GM12892 (cell line): ENCODE measurements around the gene DONSON.

Source experiments
- DNase-seq: peaks from one replicate; pipeline ENCODE4 v3.0.0; 2011; ENCODE audit not compliant: insufficient read length
- FAIRE-seq: peaks from 2 replicates; lab custom pipeline; 2011; peaks lifted over from hg19 to GRCh38; lab: Jason Lieb, UNC
- POLR2A ChIP-seq: IDR thresholded peaks from 2 replicates; pipeline ENCODE4 v1.6.1; 2011; ENCODE audit warnings: low read depth, low read length, control low read depth
- POLR2AphosphoS5 ChIP-seq: IDR thresholded peaks from 2 replicates; pipeline ENCODE4 v1.6.1; 2011; ENCODE audit warnings: low read depth, low read length, control low read depth
- TAF1 ChIP-seq: IDR thresholded peaks from 2 replicates; pipeline ENCODE4 v1.6.1; 2011; ENCODE audit warnings: low read depth, mild to moderate bottlenecking, control low read depth, low read length, borderline replicate concordance

The DONSON gene

DNA sequence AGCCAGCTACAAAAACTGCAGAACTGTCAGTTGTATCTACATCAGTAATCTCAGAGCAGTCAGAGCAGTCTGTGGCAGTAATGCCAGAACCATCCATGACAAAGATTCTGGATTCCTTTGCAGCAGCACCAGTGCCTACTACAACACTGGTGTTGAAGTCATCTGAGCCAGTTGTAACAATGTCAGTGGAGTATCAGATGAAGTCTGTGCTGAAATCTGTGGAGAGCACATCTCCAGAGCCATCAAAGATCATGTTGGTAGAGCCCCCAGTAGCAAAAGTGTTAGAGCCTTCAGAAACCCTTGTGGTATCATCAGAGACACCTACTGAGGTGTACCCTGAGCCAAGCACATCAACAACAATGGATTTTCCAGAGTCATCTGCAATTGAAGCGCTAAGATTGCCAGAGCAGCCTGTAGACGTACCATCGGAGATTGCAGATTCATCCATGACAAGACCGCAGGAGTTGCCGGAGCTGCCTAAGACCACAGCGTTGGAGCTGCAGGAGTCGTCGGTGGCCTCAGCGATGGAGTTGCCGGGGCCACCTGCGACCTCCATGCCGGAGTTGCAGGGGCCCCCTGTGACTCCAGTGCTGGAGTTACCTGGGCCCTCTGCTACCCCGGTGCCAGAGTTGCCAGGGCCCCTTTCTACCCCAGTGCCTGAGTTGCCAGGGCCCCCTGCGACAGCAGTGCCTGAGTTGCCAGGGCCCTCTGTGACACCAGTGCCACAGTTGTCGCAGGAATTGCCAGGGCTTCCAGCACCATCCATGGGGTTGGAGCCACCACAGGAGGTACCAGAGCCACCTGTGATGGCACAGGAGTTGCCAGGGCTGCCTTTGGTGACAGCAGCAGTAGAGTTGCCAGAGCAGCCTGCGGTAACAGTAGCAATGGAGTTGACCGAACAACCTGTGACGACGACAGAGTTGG is 38.4 kb downstream of the DONSON start:
- no peak for FAIRE-seq
- TF ChIP-seq POLR2AphosphoS5, result no peak
- no peak for TF ChIP-seq TAF1
- no peak for TF ChIP-seq POLR2A
- DNase-seq, result no peak

DNA sequence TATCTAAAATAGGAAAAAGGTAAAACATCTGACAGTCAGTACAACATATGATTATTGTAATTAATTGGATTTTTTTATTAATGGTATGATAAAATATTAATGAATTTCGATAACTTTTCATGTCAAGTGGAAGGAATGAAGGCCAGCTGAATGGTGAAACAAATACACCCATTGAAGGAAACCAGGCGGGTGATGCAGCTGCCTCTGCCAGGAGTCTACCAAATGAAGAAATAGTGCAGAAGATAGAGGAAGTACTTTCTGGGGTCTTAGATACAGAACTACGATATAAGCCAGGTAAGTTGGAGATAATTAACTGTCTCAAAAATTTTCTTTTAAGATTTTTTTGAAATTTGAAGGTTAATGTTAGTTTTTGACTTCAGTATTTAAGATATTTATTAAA is 42.4 kb downstream of the DONSON start:
- TF ChIP-seq TAF1 (no peak), POLR2AphosphoS5 (no peak), POLR2A (no peak)
- DNase-seq (no peak), FAIRE-seq (no peak)

DNA sequence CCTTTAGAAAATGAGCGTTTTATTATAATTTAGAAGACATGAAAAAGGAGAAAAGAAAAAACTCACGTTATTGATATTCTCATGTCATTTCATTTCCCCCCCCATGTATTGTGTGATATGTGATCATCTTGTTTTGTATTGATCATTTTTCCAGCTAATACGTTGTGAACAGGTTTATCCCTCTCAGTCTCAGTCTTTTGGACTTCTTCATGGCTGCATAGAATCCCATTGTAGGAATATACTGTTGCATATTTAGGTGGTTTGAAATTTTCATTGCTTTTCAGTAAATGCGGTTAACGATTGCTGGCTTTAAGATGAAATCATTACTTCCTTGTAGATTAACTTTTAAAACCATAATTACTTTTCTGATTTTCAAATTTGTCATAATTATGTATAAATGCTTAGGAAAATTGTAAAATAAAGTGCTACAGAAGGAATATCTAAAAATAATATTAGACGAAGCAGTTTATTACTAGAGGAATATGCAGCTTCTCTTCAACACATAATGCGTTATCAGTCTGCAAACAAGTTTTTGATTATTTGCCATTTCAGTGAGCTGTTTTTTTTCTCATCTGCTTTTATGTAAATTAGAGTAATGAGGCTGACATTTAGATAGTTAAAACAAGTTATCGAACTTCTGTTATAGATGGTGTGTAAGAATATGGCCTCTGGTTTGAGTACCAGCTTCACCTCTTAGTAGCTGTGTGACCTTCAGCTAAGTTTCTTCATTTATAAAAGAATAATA is 43.9 kb downstream of the DONSON start:
- DNase-seq (no peak), FAIRE-seq (no peak)
- TF ChIP-seq POLR2AphosphoS5, result no peak
- no peak for TF ChIP-seq TAF1
- no peak for TF ChIP-seq POLR2A

DNA sequence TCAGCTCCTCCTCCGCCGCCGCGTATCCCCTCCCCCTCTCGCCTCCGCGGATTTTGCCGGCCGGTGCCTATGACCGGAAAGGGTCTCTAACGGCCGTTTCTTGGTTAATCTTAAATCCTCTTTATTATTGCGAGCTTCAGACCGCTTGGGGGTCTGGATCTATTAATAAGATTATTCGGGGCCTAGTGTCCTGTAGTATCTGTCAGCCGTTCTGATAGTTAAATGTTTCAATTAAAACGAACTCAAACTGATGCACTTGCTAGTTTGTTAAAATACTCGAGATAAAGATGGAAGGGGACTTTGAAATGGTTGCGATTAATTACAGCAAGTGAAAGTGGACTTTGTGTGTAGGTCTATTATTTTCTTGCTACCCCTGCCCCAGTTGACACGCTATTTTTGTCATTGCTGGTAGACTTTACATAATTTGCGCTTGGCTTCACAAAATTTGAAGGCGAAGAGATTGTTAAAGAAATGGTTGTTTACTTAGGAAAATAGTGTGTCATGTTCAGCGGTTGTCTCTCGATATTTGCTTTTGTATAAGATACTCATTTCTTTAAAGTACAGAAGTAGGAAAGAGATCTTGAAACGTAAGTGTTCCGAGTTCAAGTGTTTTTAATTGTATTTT is 44.9 kb downstream of the DONSON start:
- no peak for DNase-seq
- no peak for TF ChIP-seq TAF1
- no peak for FAIRE-seq

DNA sequence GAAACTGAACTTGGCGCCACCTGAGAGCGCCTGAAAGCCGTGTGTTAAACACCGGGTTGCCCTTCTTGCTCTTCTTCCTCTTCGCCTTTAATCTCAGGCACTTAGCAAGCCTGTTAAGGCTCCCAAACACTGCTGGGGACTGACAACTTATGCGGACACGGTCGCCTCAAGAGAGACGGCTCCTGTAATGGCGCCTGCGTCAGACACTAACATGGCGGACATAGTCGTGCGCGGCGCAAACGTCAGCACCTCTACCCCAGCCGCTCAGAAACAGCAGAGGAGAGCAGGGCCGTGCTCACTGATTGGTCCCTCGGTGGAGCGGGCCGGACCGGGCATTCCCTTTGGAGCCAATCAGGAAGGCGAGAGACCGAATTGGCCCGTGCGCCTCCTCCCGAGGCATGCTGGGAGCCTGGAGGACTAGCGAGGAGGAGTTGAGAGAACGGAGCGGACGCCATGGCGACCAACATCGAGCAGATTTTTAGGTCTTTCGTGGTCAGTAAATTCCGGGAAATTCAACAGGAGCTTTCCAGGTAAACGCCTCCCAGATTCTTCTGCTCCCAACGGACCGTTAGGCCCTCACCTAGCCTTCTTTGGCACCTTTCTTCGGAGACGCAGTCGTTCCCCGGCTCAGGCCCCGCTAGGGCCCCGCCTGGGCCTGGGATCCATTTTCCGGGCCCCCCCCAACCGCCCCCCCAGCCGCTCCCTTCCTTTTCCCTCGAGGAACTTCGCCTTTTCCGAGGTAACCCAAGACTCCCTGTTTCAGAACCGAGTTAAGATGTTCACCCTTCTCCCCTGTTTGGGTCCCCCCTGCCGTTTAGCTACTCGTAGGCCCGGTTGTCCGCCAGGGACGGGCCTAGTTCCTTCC is 45.6 kb downstream of the DONSON start, which contains the start of gene SON:
SON (plus strand) TSS at position 399 of the 865 bp plus-strand sequence; CDS start at position 454, 55 bp downstream.
- peak; percentile 85 for DNase-seq
- no peak for FAIRE-seq
- TF ChIP-seq TAF1 (peak; percentile 69), POLR2AphosphoS5 (peak; percentile 95), POLR2A (peak; percentile 91)

DNA sequence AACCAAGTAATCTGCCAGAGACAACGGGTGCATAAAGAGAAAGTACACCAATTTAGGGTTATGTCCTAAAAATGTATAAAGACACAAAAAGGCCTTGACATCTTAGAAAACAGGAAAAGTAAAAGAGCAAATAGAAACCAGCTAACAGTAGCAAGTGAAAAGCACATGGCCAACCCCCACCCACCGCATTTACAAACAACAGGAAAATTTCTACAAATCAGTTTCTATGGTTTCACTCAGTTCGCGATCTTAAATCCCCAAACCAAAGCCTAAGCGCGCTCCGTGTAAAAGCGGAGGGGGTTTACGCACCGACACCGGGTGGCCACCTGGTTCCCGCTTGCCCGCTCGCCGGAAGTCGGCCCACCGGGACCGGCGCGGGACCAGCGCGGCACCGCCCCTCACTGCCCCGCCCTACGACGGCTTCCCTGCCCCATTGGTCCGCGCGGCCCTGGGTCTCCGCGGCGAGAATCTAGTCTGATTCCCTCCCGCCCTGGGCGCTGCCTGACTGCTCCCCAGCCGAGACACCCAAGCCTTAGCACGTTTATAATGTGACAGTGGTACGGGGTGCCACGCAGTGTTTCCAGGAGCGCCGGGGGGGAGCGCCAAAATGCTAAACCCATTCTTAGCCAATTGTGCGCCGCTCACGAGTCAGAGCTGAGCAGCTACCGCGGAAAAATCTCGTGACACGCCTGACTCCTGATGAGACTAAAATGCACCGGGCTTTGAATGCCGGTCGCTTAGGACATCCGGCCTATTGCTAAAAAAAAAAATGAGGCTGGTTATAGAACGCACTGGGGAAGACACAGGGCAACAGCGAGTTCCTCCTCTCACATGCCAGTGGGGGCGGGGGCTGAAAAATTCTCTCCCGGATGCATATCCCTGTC is 46.5 kb downstream of the DONSON start, which contains the start of gene GART:
GART (minus strand) TSS at position 362 of the 884 bp plus-strand sequence. CDS start 2,802 bp downstream, outside the sequence.
- FAIRE-seq, result peak; percentile 97
- TF ChIP-seq TAF1 (peak; percentile 68; the same call in 1 of the 2 replicates), POLR2AphosphoS5 (peak; percentile 73; the same call in 1 of the 2 replicates), POLR2A (peak; percentile 58; the same call in 1 of the 2 replicates)
- DNase-seq, result peak; percentile 55

DNA sequence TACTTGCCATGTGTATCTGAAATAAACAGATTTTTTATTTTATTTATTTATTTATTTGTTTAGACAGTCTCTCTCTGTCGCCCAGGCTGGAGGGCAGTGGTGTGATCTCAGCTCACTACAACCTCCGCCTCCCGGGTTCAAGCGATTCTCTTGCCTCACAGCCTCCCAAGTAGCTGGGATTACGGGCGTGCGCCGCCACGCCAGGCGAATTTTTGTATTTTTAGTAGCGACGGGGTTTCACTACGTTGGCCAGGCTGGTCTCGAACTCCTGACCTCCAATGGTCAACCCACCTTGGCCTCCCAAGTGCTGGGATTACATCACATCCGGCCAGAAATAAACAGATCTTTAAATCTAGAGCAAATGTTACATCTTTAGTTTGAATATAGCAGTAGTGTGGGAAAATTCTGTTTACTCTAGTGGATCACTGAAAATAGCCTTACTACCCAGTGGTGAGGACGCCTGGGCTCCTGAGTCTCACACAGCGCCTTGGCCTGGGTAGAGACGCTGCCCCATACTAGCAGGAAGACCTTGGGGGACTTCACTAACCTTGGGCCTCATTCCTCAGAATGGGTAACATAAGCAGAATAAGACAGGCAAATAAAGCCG is 47.3 kb downstream of the DONSON start:
- DNase-seq (no peak), FAIRE-seq (no peak)
- TF ChIP-seq POLR2AphosphoS5 (no peak), TAF1 (no peak), POLR2A (no peak)

DNA sequence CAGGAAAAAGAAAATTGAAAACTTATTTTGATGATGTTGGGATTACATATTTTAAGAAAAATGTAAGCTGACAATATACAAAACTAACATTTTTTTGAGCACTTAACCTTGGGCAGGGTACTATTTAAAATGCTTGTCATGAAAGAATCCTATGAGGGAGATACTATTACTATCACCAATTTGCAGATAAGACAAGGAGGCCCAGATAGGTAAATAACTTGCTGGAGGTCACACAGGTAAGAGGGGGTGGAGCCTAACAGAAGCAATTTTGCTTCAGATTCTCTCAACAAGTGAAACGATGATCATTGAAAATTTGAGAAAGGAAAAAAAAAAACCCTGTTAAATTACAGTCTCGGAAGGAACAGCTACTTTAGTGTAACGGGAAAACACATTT is 47.8 kb downstream of the DONSON start:
- no peak for TF ChIP-seq POLR2A
- TF ChIP-seq TAF1, result no peak
- TF ChIP-seq POLR2AphosphoS5, result no peak
- FAIRE-seq, result no peak
- no peak for DNase-seq

DNA sequence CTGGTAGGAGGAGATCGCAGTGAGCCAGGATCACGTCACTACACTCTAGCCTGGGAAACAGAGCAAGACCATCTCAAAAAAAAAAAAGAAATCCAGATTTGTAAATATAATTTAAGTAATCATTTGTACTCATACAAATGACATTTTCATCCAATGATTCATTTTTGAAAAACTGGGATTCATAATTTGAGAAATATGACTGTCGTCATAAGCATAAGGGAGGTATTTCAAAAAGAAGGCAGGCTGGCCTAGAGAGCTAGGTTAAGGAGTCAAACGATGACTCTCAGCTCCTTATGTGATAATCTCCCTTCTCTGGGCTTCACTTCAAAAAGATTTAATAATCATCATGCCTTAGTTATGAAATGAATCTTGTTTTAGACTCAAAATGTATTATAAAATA is 48.9 kb downstream of the DONSON start:
- no peak for FAIRE-seq
- no peak for TF ChIP-seq POLR2AphosphoS5
- no peak for TF ChIP-seq TAF1
- no peak for TF ChIP-seq POLR2A
- DNase-seq, result no peak

DNA sequence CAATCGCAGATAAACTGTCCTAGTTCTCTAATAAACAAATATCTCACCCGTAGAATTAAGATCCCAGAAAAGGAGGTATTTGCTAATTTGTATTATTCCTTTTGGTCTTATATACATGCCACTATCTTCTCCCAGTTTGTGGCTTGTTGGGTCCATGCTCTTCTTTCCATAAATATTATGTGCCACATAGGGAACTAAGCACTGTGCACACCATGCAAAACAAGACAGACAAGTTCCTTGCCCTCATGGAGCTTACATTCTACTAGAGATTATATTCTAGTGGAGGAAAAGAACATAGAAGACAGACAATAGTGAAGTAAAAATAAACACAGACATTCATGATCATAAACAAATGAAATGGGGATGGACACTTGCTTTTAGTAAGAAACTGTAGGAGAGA is 51.3 kb downstream of the DONSON start:
- DNase-seq (no peak), FAIRE-seq (no peak)
- TF ChIP-seq TAF1 (no peak), POLR2AphosphoS5 (no peak), POLR2A (no peak)
